ENCODE measurements around the gene AGBL4.

- TF ChIP-seq POLR2AphosphoS5 (IDR thresholded peaks at IDR 0.05; ENCODE audit: low read depth, low read length), result no peak
- no peak for TF ChIP-seq REST (IDR thresholded peaks at IDR 0.05; ENCODE audit: insufficient read depth in 1 of 2, low read depth in 2 of 2, low read length in 2 of 2)
- TF ChIP-seq SIN3A (IDR thresholded peaks at IDR 0.05; ENCODE audit: borderline replicate concordance, insufficient read depth, low read length), result no peak
These were observed 482.5 kb downstream of the AGBL4 start for GRCh38 chr1:49541096-49541752.
